GM18507 (cell line): ENCODE results near the gene ZNF385D.
"Not testable (repeated sequence)": the region's sequence is repeated elsewhere in the genome, so short reads cannot be mapped to it uniquely, and the experiment has no call there.

ENCODE experiments used
- DNase-seq: peaks from one replicate; pipeline ENCODE4 v3.0.0; 2011; ENCODE audit warnings: low read depth; ENCODE audit not compliant: insufficient read length; ENCODE audit errors: extremely low spot score
- FAIRE-seq: peaks from 2 replicates; lab custom pipeline; 2011; peaks lifted over from hg19 to GRCh38; lab: Jason Lieb, UNC

ZNF385D gene

GRCh38 chr3:21533002-21533401, 218.0 kb downstream of the ZNF385D start:
- DNase-seq: no peak
- FAIRE-seq: no peak

GRCh38 chr3:21531909-21532308, 219.1 kb downstream of the ZNF385D start:
- no peak for DNase-seq
- no peak for FAIRE-seq

GRCh38 chr3:21528291-21528995, 222.6 kb downstream of the ZNF385D start:
- DNase-seq: no peak
- FAIRE-seq: no peak

GRCh38 chr3:21526461-21526860, 224.5 kb downstream of the ZNF385D start:
- FAIRE-seq (no peak), DNase-seq (no peak)

GRCh38 chr3:21524133-21524532, 226.9 kb downstream of the ZNF385D start:
- no peak for DNase-seq
- FAIRE-seq: no peak

GRCh38 chr3:21520106-21520963, 230.7 kb downstream of the ZNF385D start:
- FAIRE-seq: no peak
- no peak for DNase-seq

- FAIRE-seq: no peak
Measured at GRCh38 chr3:21517184-21517583, 233.8 kb downstream of the ZNF385D start.

GRCh38 chr3:21515417-21515816, 235.6 kb downstream of the ZNF385D start:
- DNase-seq (no peak), FAIRE-seq (no peak)

More at GRCh38 chr3:21517184-21517583, 233.8 kb downstream of the ZNF385D start:
- DNase-seq: no peak

GRCh38 chr3:21509731-21510470, 241.1 kb downstream of the ZNF385D start:
- no peak for FAIRE-seq
- no peak for DNase-seq

GRCh38 chr3:21508246-21508645, 242.8 kb downstream of the ZNF385D start:
- FAIRE-seq: no peak
- DNase-seq: no peak

- FAIRE-seq (no peak), DNase-seq (no peak)
Measured at GRCh38 chr3:21505711-21506460, 245.1 kb downstream of the ZNF385D start.

GRCh38 chr3:21502656-21503055, 248.4 kb downstream of the ZNF385D start:
- DNase-seq: no peak
- FAIRE-seq: no peak

GRCh38 chr3:21500834-21501233, 250.2 kb downstream of the ZNF385D start:
- DNase-seq: no peak
- no peak for FAIRE-seq

- DNase-seq, FAIRE-seq: not testable (repeated sequence)
Measured at GRCh38 chr3:21490671-21491070, 260.3 kb downstream of the ZNF385D start.

GRCh38 chr3:21487520-21487919, 263.5 kb downstream of the ZNF385D start:
- DNase-seq: no peak
- no peak for FAIRE-seq

GRCh38 chr3:21486024-21486935, 264.7 kb downstream of the ZNF385D start:
- DNase-seq, FAIRE-seq: not testable (repeated sequence)

- no peak for DNase-seq
- FAIRE-seq: no peak
Measured at GRCh38 chr3:21484828-21485144, 266.2 kb downstream of the ZNF385D start.

GRCh38 chr3:21484057-21484827, 266.8 kb downstream of the ZNF385D start:
- FAIRE-seq (no peak), DNase-seq (no peak)
